HG02678 (cell line): ENCODE measurements around the gene MAN1A2.
A peak's percentile ranks its signal among the peaks of the same experiment; 100 is the strongest.
"Not testable (repeated sequence)": the region's sequence is repeated elsewhere in the genome, so short reads cannot be mapped to it uniquely, and the experiment has no call there.

Experiments
- ATAC-seq: cut with Tn5 transposase; IDR thresholded peaks from one replicate; pipeline ENCODE4 v1.9.1; 2021; ENCODE audit warnings: mild to moderate bottlenecking, moderate library complexity; ENCODE audit not compliant: unreplicated experiment

Gene MAN1A2

DNA sequence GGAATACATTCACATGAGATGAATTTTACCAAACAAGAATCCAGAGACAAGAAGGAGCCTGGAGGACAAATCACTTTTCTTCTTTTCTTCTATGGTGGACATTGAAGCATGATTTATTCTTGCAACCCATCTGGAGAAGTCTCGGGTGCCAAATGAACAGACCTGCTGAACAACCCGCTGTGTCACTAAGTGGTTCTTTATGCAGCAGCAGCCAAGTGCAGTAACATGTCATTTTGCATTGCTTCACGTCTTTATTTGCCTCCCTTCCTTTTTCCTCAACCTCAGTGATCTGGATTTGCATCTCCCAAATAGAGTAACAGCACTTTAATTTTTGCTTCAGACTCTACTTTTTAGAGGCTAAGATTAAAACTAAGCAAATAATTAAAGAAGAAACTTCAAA, 188.6 kb downstream of the MAN1A2 start:
- no peak for ATAC-seq

DNA sequence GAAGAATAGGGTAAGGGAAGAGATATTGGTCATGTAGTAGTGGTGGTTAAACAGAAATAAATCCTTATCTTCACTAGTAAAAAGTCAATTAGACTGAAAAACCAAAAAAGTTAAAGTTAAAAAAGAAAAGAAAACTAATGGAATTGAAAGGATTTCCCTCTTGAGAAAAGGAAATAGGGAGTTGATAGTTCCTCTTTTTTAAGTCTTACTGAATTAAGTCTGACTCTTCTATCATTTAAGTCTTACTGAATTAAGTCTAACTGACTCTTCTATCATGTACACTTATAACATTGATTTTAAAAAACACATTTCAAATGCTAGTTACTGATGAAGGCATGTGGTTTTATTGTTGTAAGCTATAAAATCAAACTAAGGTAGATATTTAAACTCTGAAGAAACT, 189.1 kb downstream of the MAN1A2 start:
- no peak for ATAC-seq

DNA sequence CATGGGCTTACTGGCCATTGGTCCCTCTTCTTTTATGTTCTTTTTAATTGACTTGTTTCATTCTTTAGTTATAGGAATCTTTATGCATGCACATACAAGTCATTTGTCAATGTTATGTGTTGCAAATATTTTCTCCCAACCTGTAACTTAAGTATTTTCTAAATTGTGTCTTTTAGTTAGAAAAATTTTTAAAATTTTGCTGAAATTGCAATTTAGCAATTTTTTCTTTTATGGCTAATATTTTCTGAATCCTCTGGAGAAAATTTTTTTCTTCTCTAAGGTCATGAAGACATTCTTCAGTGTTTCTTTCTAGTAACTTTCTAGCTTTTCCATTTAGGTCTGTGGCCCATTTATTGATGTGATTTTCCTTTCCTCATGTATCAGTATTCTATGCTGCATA, 189.7 kb downstream of the MAN1A2 start:
- ATAC-seq: no peak

DNA sequence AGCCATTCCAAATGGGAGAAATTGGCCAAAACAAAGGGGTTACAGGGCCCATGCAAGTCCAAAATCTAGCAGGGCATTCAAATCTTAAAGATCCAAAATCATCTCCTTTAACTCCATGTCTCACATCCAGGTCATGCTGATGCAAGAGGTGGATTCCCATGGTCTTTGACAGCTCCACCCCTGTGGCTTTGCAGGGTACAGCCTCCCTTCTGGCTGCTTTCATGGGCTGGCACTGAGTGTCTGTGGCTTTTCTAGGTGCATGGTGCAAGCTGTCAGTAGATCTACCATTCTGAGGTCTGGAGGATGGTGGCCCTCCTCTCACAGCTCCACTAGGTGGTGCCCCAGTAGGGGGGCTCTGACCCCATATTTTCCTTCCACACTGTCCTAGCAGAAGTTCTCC, 191.2 kb downstream of the MAN1A2 start:
- not testable (repeated sequence) for ATAC-seq

DNA sequence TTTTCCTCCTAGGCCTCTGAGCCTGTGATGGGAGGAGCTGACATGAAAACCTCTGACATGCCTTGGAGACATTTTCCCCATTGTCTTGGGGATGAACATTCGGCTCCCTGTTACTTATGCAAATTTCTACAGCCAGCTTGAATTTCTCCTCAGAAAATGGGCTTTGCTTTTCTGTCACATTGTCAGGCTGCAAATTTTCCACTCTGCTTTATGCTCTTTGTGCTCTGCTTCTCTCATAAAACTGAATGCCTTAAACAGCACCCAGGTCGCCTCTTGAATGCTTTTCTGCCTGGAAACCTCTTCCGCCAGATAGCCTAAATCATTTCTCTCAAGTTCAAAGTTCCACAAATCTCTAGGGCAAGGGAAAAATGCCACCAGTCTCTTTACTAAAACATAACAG, 191.9 kb downstream of the MAN1A2 start:
- no peak for ATAC-seq

DNA sequence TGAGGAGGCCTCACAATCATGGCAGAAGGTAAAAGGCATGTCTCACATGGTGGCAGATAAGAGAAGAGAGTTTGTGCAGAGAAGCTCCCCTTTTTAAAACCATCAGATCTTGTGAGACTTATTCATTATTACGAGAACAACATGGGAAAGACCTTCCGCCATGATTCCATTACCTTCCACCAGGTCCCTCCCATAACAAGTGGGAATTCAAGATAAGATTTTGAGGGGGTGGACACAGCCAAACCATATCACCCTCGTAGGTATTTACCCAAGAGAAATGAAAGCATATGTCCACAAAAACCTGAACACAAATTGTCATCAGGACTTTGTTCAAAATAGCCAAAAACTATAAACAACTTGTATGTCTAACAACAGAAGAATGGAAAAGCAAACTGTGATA, 192.7 kb downstream of the MAN1A2 start:
- ATAC-seq: no peak

DNA sequence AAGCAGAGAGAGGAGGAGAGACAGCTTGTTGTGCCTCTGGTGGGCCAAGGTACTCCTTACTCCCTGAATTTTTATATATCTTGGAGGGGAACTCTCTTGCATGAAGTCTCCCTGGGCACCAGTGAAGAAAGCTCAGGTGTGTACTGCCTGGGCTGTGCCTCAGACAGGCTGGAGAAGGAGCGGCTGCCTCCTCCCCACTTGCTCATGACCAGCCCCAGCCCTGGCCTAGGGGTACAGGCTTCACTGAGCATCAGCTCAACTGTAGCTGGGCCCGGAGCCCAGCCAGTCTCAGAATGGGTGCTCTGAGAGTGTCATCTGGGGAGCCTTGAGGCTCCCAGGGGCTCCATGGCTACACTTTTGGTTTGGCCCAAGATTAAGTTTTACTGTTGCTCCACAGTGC, 193.8 kb downstream of the MAN1A2 start:
- no peak for ATAC-seq

DNA sequence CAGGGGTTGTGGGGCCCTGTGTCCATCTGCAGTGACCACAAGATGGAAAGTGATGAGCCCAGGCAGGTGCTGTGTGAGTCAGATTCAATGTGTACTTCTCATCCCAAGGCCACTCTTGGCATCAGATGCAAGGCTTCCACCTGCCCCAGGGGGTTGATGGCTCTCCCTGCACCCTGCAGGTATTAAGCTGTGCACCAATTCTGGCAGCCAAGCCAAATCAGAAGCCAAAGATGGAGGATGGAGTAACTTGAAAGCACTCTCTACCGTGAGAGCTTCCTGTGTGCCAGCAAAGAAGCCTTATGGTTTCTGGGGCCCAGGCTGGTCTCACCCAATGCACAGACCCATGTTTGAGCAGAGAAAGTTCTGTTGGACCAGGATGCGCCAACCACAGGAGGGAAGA, 194.3 kb downstream of the MAN1A2 start:
- no peak for ATAC-seq

DNA sequence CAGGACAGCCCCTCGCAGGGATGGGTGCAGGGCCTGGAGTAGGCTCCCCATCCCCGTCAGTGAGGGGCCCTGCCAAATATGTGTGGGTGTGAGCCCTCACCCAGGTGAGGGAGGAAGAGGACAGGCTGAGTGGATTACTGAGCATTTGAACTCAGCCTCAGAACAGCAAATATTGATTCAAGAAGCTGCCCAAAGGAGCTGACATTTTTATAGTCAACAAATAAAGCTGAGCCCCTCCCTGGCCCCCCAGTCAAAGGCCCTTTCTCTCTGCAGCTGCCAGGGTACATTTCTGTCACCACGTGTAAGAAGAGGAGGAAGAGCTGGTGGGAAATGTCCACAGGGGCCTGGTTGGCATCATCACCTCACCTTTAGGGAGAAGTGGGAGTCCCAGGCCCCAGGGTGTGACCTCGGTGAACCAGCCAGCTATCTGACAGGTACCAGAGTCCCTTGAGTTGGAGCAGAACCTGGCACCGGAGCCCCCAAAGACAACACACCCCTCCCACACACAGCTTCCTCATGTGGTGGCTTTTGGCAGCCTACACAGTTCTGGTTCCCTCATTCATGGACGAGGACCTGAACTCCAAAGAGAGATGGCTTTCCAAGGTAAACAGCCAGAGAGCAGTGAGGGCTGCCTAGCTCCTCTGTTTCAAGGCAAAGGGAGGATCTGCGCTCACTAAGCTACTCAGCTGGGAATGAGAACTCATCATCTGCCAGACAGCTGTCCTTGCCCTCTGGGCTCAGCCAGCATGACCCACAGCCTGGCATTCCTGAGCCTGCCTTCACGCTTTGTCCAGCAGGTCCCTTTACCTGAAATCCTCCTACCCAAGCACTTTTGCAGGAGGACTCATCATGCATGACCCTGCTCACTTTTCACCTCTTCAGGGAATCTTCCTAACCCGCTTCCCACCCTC, 195.6 kb downstream of the MAN1A2 start:
- ATAC-seq: no peak

DNA sequence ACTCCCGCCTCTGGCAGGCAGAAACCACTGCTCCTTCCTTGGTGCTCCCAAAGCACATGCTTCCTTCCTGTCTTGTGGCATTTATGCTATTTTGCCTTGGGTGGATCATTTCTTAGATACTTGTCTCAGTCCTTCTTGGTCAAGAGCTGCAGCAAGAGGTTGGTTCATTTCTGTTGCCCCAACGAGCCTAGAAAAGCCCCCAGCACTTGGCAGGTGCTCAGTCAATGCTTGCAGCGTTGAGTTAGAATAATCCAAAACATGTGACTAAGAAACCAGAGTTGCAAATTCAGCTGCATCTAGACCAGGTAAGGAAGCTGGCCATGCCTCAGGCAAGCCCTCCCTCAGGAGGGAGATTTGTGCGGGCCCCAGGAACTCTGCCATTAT, 196.2 kb downstream of the MAN1A2 start:
- ATAC-seq: no peak

DNA sequence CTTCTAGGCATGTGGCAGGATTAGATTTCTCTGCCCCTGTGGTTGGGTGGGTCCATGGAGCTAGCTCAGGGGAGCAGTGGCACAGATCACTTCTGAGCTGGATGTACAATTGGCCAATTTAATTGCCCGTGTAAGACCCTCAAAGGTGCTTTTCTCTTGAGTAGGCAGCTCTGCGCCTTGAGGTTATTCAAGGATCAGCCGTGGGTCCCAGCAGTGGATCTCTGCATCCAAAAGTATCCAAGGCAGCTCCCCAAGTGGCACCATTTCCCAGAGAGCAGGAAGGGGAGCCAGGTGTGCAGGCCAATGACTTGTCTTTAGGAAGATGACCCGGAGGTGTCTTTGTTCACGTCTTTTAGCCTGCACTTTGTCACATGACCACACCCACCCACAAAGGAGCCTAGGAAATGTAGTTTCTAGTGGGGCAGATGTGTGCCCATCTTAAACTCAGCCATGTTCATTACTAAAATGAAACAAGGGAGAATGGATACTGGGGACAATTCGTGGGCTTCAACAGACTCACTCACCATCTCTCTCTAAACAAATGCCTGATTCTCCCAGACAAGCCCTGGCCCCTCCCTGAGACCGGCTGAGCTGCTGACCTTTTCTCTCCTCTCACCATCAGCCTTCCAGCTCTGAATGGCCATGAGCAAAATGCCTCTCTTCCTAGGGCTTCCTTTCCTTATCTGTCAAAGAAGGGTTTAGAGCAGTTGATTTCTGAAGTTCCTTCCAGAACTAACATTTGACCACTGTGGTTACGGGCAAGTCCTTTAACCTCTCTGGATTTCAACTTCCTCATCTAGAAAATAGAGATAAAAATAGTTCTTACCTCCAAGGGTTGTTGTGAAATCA, 197.2 kb downstream of the MAN1A2 start:
- ATAC-seq: no peak

DNA sequence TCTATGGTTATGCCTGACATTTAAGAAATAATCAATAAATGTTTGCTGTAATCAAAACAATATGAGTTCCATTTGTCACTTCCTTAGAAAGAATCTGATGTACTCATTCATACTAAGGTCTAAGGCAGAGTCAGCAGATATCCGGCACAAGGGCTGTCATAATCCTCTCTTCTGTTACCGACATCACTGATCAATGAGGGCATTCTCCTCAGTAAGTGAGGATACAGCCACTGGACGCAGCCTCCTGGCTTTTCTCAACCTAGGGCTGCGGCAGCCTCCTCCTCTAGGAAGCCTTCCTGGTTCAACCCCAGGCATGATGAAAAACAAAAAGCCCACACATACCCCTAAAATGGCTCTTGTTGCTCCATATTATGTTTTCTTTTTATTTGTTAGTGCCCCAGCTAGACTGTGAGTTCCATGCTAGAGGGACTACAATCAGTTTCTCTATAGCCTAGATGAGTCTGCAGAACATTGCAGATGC, 197.9 kb downstream of the MAN1A2 start:
- ATAC-seq: no peak

DNA sequence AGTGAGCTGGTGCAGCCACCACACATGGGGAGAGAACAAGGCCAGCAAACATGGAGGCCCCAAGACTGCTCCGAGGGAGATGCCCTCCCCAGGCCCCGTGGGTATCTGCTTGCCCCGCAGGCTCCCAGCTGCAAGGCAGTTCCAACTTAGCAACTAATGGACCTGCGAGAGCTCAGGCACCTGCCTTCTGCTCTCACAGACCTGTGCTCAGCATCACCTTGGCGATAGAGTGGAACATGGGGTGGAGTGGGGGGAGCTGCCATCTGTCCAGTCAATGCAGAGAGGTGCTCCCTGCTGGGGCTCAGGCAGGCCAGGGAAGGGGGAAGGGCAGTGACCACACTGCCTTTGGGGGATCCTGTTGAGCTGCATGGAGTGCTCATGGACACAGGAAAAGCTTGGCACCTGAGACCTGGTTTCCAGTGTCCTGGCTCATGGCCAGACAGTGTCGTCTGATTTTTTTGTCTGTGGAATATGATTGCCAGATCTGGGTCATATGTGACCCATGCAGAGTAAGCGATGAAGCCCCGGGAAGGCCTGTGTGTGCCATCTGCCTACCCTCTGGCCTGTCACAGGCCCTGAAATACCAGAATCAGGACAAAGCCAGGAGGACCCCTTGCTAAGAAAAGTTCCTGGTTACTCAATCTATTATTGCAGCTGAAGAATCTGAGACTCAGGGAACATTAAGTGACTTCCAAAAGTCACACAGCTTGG, 198.7 kb downstream of the MAN1A2 start:
- no peak for ATAC-seq

DNA sequence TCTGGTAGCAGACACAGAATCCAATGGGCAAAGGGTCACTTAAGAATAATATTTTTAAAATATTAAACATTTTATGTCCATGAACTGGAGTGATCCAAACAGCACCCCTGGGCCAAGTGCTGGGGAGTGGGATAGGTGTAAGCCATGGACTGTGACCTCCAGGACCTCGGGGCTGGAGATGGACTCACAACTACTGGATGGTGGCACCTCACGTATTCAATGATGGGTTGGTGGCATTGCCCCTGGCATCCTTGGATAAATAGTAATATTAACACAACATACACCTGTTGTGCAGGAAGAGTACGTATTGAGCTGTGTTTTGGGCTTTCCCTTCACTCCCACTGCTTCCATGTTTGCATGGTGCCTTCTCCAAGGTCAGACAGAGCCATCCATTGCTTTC, 199.3 kb downstream of the MAN1A2 start:
- no peak for ATAC-seq

DNA sequence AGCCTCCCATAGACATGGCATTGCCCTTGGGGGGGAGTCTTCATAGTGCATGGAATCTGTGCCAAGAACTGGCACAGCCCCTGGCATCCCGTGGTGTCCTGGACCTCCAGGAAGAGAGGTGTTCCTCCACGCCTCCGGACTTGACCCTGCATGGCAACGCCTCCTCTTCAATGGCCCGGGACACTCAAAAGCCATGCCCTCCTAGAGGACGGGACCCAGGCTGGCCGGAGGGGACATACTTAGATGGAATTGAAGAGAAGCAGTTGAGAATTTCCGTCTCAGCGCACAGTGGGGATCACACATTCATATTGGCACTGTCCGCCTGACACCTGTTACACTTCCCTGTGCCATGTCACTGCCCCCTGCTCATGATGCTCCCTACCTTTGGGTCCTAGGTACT, 200.2 kb downstream of the MAN1A2 start:
- ATAC-seq: no peak

DNA sequence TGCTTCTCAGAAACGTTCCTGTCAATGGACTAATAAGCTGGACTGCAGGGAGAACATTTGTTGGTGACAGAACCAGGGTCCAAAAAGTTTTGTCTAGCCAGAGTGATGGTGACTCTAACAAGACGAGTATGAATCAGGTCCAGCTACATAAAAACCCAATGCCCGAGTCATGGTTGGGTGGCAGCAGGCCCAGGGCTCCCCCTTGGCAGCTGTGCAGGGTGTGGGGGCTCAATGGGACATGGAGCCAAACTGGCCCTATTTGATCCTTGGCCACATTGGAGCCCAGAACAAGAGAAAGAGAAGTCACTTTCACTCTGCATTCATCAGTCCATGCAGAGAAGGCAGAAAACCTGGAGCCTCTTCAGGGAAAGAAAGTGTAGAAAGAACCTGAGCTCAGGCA, 200.7 kb downstream of the MAN1A2 start:
- ATAC-seq: no peak

DNA sequence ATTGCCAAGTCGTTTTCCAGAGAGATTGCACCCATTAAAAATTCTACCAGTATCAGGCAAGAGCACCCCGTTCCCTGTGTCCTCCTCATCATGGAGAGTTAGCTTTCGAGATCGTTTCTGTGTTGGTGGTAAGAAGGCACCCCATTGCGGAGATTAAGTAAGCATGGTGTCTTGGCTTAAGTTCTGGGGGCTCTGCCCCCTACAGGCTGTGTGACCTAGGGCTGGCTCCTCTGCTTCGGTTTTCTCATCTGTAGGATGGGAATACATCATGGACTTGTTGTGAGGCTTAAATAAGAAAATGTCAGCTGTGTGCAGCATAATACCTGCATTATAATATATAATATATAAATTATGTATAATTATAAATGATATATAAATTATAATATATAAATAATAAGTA, 201.8 kb downstream of the MAN1A2 start:
- no peak for ATAC-seq

DNA sequence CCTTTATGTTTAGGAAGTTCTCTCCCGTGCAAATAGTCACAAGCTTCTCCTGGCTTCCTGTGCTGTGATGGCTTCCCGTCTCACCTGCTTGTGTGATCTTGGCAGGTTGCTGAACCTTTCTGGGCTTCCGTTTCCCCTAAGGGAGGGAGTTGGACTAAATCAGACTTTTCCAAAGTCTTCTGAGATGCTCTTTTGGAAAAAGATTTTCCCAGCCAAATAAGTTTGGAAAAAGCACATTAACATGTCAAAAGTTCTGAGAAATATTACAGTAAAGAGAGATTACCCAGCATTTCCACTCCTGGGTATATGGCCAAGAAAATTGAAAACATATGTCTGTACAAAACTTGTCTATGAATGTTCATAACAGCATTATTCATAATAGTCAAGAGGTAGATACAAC, 202.6 kb downstream of the MAN1A2 start:
- no peak for ATAC-seq

DNA sequence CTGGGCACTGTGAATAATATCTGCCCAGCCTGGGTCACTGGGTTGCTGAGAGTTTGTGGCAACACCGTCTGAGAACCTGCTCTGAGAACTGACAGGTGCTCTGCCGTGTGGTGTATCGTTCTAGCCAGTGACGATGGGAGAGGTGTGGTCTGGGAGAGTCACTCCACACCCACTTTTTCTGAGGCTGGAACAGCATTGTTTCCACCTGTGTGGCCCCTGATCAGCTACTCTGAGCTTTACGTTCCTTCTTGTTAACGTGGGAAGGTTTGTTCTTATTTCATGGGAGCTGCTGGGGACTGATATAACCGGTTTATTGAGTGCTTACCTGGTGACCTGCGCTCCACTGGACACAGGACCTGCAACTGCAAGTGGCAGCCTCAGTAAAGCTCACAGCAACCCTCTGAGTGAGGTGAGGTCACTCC, 203.8 kb downstream of the MAN1A2 start:
- no peak for ATAC-seq

DNA sequence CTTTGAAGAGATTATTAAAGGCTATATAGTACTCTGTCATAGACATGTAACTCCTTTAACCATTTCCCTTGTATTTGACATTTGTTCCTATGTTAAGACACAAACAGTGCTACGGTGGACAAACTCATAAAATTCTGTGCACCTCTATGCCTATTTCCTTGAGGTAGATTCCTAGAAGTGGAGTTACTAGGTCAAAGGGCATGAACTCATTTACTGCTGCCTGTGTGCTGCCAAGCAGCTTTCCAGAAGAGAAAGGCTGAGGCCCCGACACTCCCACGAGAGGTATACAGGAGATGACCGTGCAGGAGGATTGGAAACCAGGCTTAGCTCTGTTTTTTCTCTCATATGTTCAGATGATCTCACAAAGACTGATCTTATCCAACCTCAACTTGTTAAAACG, 204.2 kb downstream of the MAN1A2 start:
- no peak for ATAC-seq

DNA sequence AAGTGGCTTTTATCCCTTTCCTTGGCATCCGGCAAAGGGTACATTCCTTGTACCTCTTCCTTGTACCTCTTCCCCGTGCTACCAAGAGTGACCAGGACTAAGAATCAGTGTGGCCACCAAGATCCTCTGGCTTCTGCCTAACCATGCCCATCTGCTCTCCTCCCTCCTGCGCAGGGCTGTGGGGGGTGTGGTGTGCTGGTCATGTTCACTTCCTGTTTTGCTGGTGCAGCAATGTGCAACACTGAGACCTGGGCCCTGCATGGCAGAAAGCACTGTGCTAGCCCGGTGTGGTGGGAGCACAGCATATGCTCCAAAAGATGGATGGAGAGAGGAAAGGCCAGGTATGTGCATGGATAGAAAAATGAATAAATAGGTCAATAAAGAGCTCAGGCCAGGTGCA, 205.3 kb downstream of the MAN1A2 start:
- peak; percentile 64 for ATAC-seq
